Keratinocyte (primary cell): ENCODE measurements around the gene FBXO7. TPM values are rescaled to one million over a fixed set of nuclear protein-coding genes. Genes with fewer than 3 reads are reported as not detected.

Source experiments
- DNase-seq: peaks from one replicate; pipeline ENCODE4 v3.0.0-alpha.2; 2011; ENCODE audit warnings: low read depth, missing footprints, low spot score
- FAIRE-seq: peaks from 2 replicates; lab custom pipeline; 2011; peaks lifted over from hg19 to GRCh38; lab: Jason Lieb, UNC
- H2AFZ ChIP-seq: 2 replicates; pipeline ENCODE4 v1.6.0; 2012; ENCODE audit warnings: low read length, control low read depth, inconsistent platforms; ENCODE audit not compliant: control insufficient read depth
- H3K27ac ChIP-seq: 2 replicates; pipeline ENCODE4 v1.5.1; 2011; ENCODE audit warnings: low read length; ENCODE audit not compliant: control insufficient read depth, insufficient read depth
- H3K27me3 ChIP-seq: 3 replicates; pipeline ENCODE4 v1.6.0; 2011; ENCODE audit warnings: low read length; ENCODE audit not compliant: control insufficient read depth, insufficient read depth; ENCODE audit errors: extremely low read depth
- H3K36me3 ChIP-seq, 2 experiments: 2 replicates in 1 of 2; 3 replicates in 1 of 2; pipeline ENCODE4 v1.5.1; 2011; ENCODE audit warnings: low read length in 2 of 2, mild to moderate bottlenecking in 1 of 2; ENCODE audit not compliant: control insufficient read depth in 2 of 2, insufficient read depth in 2 of 2; ENCODE audit errors: extremely low read depth in 1 of 2
- H3K4me1 ChIP-seq: 3 replicates; pipeline ENCODE4 v1.5.1; 2011; ENCODE audit warnings: low read length; ENCODE audit not compliant: control insufficient read depth, insufficient read depth; ENCODE audit errors: extremely low read depth
- H3K4me2 ChIP-seq: 3 replicates; pipeline ENCODE4 v1.6.0; 2011; ENCODE audit warnings: low read depth, low read length; ENCODE audit not compliant: control insufficient read depth, insufficient read depth; ENCODE audit errors: extremely low read depth
- H3K4me3 ChIP-seq, 3 experiments: fragments of 200-600 bp in 1 of 3; sonication (generic) in 1 of 3; 2 replicates in 2 of 3; 3 replicates in 1 of 3; pipeline ENCODE4 v1.5.1; 2011 to 2016; ENCODE audit warnings: low read length in 3 of 3, mild to moderate bottlenecking in 3 of 3, control low read depth in 2 of 3, inconsistent platforms in 1 of 3, low read depth in 1 of 3, mixed read lengths in 1 of 3, mixed run types in 1 of 3, moderate library complexity in 1 of 3; ENCODE audit not compliant: control insufficient read depth in 2 of 3, insufficient read depth in 2 of 3; ENCODE audit errors: extremely low read depth in 1 of 3
- H3K79me2 ChIP-seq: 2 replicates; pipeline ENCODE4 v1.6.0; 2012; ENCODE audit warnings: low read length; ENCODE audit not compliant: control insufficient read depth, insufficient read depth
- H3K9ac ChIP-seq: 3 replicates; pipeline ENCODE4 v1.6.0; 2011; ENCODE audit warnings: low read length; ENCODE audit not compliant: control insufficient read depth, insufficient read depth; ENCODE audit errors: extremely low read depth
- H3K9me1 ChIP-seq: 3 replicates; pipeline ENCODE4 v1.6.0; 2011; ENCODE audit warnings: low read length; ENCODE audit not compliant: control insufficient read depth, insufficient read depth; ENCODE audit errors: extremely low read depth
- H3K9me3 ChIP-seq: 2 replicates; pipeline ENCODE4 v1.5.1; 2012; ENCODE audit warnings: low read depth, low read length; ENCODE audit not compliant: control insufficient read depth
- H4K20me1 ChIP-seq: 3 replicates; pipeline ENCODE4 v1.6.0; 2011; ENCODE audit warnings: low read length; ENCODE audit not compliant: control insufficient read depth, insufficient read depth; ENCODE audit errors: extremely low read depth
- EZH2 ChIP-seq: IDR thresholded peaks from one replicate; pipeline ENCODE4 v1.6.1; 2012; ENCODE audit warnings: inconsistent platforms, mild to moderate bottlenecking, low read length, moderate library complexity
- dilution Hi-C: fragments of 300-500 bp; cut with MboI; formaldehyde crosslinking; loops from one replicate; pipeline ENCODE4 v1.7.0; 2020; ENCODE audit warnings: low sequenced_read_pairs; ENCODE audit not compliant: extremely low pct_ligation_motif_present
- polyA plus RNA-seq, 5 experiments: library from polyadenylated mRNA; depleted of rRNA in 3 of 5; stranded (reverse) in 3 of 5; stranded (forward) in 1 of 5; unstranded in 1 of 5; fragments of >200 nt; gene quantifications; 1 replicate in 1 of 5; 2 replicates in 3 of 5; 3 replicates in 1 of 5; pipeline versions ENCODE4 v1.2.1 to v1.2.3, GENCODE V29; 2011 to 2012; ENCODE audit warnings: missing spikeins in 2 of 5, low read depth in 1 of 5, low replicate concordance in 1 of 5
- TF ChIP-seq, protein P1 (sequence below), 3 experiments: IDR thresholded peaks in 1 of 3; conservative IDR thresholded peaks in 1 of 3; optimal IDR thresholded peaks in 1 of 3; 2 replicates in 2 of 3; 3 replicates in 1 of 3; pipeline versions ENCODE3 to v1.5.1; 2011; ENCODE audit warnings: low read length in 3 of 3, mild to moderate bottlenecking in 3 of 3, moderate library complexity in 2 of 3, control low read depth in 1 of 3, inconsistent platforms in 1 of 3; ENCODE audit not compliant: insufficient read depth in 2 of 3; ENCODE audit errors: extremely low read depth in 1 of 3

The FBXO7 gene
- polyA plus RNA-seq, 1 donor (not counting 4 experiments of a cell fraction or from before 2014, with no cell fraction given) = 106 TPM

DNA sequence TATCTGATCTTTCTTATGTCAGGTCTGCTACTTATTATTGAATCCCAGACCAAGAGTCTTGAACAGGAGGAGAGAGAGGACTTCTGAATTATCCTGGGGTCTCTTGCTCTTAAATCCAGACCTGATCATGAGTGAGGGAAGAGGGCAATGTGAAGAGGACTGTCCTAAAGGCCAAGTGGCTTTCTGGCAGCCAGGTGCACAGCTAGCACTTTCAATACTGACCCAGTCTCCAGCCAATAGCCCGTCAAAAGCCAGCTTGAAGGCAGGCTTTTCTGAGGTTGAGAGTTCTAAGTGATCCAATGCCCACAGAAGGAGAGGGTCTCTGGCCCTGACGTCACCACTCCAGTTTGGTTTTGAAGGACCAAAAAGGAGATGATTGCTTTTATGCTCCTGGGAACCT lies 37.2 kb downstream of the FBXO7 start:
- dilution Hi-C loops = loop anchor here (25.0 kb wide), 1 partner anchor 276 kb away; no protein-coding TSS in a partner anchor
- H2AFZ ChIP-seq = no peak overlapping the region
- TF ChIP-seq, protein P1, sequence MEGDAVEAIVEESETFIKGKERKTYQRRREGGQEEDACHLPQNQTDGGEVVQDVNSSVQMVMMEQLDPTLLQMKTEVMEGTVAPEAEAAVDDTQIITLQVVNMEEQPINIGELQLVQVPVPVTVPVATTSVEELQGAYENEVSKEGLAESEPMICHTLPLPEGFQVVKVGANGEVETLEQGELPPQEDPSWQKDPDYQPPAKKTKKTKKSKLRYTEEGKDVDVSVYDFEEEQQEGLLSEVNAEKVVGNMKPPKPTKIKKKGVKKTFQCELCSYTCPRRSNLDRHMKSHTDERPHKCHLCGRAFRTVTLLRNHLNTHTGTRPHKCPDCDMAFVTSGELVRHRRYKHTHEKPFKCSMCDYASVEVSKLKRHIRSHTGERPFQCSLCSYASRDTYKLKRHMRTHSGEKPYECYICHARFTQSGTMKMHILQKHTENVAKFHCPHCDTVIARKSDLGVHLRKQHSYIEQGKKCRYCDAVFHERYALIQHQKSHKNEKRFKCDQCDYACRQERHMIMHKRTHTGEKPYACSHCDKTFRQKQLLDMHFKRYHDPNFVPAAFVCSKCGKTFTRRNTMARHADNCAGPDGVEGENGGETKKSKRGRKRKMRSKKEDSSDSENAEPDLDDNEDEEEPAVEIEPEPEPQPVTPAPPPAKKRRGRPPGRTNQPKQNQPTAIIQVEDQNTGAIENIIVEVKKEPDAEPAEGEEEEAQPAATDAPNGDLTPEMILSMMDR (optimal IDR thresholded peaks at IDR 0.05 in 1 of 3, IDR thresholded peaks at IDR 0.05 in 1 of 3, conservative IDR thresholded peaks at IDR 0.05 in 1 of 3; ENCODE audit: extremely low read depth in 1 of 3, insufficient read depth in 2 of 3, low read length in 3 of 3) = no peak
- no peak for TF ChIP-seq EZH2
- H3K9ac ChIP-seq = no peak overlapping the region
- no peaks in the 10 kb centered on the region for H3K36me3 ChIP-seq
- FAIRE-seq = no peak
- H3K79me2 ChIP-seq = no peaks in the 10 kb centered on the region
- H3K9me1 ChIP-seq = no peaks in the 10 kb centered on the region
- H3K4me3 ChIP-seq = no peak overlapping the region
- no peaks in the 10 kb centered on the region for H3K9me3 ChIP-seq
- no peaks in the 10 kb centered on the region for H3K27me3 ChIP-seq
- H4K20me1 ChIP-seq = no peaks in the 10 kb centered on the region
- H3K4me2 ChIP-seq = no peak overlapping the region
- no peak overlapping the region for H3K27ac ChIP-seq
- H3K4me1 ChIP-seq = no peaks in the 10 kb centered on the region
- no peak for DNase-seq

DNA sequence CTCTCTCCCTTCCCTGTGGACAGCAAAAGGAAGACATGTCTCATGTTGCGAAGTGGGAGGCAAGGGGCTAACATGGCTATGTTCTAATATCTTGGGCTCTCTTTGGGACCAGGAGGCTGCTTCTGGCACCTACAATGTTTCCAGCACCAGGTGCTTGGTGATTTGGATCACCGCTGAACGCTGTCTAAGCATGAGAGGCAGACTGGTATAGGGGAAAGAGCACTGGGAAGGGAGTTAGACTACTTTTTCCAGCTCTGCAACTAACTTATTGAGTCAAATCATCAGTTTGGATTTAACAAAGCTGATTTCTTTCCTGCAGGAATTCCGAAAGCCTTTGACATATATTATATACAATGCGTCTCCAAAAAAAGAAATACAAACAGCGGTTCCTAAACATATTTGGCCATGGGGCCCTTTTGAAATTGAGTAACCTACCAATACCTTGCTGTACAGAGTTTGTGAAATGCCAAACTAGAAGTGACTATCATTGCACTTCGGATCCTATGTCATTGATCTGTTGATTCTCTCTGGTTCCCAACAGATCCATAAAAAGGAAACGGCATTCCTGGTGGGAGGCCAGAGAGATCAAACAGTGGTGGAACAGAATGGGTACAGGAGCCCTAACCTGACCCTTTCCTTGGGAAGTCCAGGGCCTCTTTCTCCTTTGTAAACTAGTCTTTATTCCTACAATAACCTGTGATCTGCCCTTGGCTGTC lies 37.8 kb downstream of the FBXO7 start:
- Histone ChIP-seq H3K9me1 (no peaks in the 10 kb centered on the region), H3K27me3 (no peaks in the 10 kb centered on the region), H3K27ac (no peak overlapping the region), H4K20me1 (no peaks in the 10 kb centered on the region), H3K9ac (no peak overlapping the region), H3K4me3 (no peak overlapping the region), H3K36me3 (no peaks in the 10 kb centered on the region), H3K4me1 (no peaks in the 10 kb centered on the region), H3K4me2 (no peak overlapping the region), H2AFZ (no peak overlapping the region), H3K79me2 (no peaks in the 10 kb centered on the region), H3K9me3 (no peaks in the 10 kb centered on the region)
- dilution Hi-C loops = loop anchor here (25.0 kb wide), 1 partner anchor 275 kb away; no protein-coding TSS in a partner anchor
- TF ChIP-seq, protein P1 (optimal IDR thresholded peaks at IDR 0.05 in 1 of 3, IDR thresholded peaks at IDR 0.05 in 1 of 3, conservative IDR thresholded peaks at IDR 0.05 in 1 of 3; ENCODE audit: extremely low read depth in 1 of 3, insufficient read depth in 2 of 3, low read length in 3 of 3) = no peak
- no peak for TF ChIP-seq EZH2
- no peak for FAIRE-seq
- no peak for DNase-seq
